GM21381 (cell line): ENCODE measurements around the gene PACSIN3.
A peak's percentile ranks its signal among the peaks of the same experiment; 100 is the strongest.

Experiments used
- ATAC-seq: cut with Tn5 transposase; IDR thresholded peaks from one replicate; pipeline ENCODE4 v1.9.1; 2021; ENCODE audit warnings: mild to moderate bottlenecking, moderate library complexity; ENCODE audit not compliant: unreplicated experiment

The PACSIN3 gene

DNA sequence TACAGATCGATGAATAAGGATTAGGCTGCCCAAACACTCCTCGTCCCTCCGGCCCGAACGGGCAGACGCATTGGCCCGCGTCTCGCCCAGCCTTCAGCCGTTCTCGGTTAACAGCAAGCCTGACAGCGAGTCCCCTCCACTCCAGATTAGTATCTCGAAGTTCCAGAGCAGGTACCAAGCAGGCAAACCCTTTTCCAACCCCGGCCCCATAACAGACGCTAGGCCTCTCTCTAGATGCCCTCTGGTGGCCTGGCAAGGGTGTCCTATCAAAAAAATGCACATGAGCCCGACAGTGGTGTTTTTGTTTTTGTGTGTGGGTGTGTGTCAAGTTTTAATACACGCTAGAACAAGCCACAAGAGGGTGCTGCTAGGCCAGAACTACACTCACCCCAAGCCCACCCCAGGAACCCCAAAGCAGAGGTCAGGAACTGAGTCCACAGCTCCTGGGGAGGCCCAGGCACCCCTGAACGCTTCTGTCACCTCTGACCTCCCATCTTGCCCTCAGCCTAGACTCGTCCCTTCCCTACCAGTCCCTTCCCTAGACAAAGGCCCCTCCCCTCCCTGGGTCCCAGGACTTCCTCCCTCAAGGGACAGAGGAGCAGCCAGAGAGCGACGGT lies 8.9 kb downstream of the PACSIN3 start:
- ATAC-seq, result peak; percentile 39

DNA sequence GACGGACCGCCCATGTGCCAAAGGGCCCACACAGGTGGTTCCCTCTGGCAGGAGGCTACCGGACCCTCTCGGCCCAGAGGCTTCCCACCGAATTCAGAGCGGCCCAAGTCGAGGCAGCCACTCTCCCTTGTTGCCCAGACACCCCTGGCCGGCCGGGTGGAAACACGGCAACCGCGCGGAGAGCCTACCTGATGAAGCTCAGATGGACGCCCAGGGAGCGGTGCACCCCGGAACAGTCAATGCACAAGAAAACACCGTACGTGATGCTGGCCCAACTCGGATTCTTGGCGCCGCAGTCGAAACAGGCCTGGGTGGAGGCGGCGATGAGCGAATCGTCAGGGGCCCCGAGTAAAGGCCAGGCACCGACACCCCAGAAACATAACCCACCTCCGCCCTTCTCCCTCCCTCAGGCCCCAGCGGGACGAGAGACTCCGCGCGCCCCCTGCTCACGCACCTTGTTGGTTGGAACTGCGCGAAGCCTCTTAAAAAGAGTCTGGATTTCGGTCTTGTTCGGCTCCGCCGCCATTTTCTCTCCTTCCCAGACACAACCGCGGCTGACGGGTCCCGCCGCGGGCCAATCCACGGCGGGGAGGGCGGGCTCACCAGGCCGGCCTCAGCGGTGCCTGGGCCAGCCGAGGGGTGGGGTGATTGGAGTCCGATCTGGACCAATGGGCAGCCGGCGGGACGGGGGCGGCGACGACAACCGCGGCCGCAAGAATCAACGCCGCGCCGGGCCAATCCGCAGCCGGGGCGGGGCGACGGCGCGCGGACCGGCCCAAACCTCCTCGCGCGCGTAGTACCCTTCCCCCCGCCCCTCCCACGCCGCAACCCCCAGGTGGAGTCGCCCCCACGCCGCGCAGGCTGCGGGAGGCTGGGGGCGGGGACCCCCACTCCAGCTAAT lies 9.7 kb downstream of the PACSIN3 start, which contains the start of gene ARFGAP2:
Gene ARFGAP2, minus strand, starts transcription at position 552 of the 901 bp plus-strand sequence. Its CDS starts 26 bp downstream, at position 526.
- peak; percentile 90 for ATAC-seq

DNA sequence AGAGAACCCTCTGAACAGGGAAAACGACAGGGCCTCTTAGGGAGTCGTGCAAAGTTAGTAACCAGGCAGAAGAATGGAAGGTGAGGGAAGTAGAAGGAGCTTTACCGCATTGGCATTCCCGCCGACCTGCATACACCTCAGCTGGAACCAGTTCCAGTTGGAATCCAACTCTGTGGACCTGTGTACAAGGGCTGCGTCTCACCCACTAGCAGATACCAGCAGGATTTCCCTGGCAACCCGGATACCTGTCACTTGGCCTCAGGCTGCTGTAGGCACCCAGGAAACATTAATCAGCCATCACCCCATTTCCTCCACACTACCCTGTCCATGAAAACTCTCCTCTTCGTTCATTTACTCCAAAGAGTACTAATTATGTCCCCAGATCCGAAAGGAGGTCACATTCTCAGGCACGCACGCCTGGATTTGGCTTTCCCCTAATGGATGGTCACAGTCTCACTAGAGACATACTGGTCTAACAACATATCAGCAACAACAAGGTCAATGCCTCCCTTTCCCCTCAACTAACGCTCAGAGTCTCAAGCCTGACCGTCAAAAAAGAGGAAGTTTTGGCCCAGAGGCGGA lies 10.4 kb downstream of the PACSIN3 start:
- no peak for ATAC-seq

DNA sequence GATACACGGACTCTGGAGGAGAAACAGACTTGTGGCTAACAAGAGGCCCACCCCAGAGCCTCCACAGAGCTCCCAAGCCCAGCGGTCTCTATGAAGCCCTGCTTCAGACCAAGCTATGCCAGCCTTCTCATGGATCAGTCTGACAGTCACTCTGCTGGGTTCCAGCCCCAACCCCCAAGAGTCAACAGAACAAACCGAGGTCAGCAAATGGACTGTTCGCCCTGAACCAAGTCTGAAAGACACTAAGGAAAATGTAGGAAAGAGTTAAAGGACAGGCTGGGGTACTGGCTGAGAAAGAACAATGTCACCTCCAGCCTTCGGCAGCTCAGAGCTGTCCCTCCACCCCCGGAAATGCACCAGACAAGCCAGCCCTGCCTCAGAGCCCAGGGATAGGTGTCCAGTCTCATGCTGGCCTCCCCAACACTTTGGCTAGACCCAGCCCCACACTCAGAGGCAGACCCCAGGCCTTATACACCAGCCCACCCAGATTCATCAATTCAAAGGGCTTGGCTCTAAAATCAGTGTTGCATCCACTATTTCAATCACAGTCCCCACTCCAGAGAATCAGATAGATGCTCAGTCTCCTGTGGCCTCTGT lies 13.4 kb downstream of the PACSIN3 start:
- ATAC-seq, result no peak

DNA sequence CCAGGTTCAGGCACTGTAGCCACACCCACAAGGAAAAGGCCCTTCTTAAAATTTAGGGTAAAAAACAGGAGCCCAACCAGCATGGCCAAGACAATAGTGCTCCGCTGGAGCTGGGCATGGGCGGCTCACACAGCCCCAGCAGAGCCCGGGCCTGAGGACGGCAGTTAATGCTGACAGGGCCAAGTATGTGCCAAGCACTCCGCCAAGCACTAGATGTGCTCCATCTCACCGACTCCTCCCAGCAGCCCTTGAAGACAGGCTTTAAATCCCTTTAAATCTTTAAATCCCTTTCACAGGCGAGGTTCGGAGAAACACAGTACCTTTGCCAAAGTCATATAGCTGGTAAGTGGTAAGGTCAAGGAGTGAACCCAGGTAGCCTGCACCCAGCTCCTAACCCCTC lies 14.4 kb downstream of the PACSIN3 start:
- ATAC-seq, result no peak

DNA sequence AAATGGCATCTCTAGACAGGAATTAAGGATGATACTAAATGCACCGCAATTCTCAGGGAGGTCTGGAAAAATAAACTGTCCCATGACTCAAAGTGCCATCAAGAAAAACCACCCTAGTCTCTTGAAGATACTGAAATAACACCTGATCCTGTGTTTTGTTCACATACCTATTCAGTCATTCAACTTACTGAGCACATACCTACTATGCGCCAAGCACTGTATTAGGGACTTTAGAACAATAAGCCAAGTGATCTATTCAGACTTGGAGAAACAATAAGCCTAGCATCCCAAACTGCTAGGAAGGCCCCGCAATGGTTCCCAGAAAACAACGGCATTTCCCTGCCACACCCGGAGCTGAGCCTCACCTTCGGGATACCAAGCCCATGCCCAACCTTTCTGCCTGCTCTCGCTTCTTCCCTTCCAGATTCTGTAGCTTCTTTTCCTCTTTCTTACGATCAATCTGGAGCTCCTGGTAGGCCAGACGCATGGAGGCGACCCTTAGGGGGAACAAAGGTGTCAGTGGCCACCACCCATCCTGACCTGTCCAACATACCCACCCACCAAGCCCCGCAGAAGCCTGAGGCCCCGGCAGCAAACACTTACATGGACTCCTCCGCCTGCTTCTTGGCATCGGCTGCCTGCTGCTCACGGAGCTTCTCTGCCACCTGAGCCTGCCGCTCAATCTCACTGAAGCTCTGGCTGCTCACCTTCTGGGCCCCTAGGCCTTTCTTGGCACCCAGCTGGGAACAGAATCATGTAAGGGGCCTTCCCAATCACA lies 15.0 kb downstream of the PACSIN3 start:
- ATAC-seq, result no peak

DNA sequence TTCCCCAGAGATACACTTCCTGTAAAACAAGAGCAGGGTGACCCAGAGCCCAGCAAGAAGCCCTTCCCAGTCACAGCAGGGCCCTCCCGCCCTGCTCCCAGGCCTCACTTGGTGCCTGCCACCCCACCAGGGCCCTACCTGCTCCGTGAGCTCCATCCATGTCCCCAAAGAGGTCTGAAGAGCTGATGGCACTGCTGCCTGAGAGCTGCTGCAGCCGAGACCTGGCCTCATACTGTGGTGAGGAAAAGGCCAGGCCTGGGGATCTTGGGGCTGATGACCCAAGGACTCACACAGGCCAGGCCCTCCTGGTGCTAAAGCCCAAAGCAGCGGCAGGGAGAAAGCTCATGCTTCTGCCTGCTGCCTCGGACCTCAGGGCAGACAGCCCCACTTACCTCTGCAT lies 19.9 kb downstream of the PACSIN3 start:
- no peak for ATAC-seq

DNA sequence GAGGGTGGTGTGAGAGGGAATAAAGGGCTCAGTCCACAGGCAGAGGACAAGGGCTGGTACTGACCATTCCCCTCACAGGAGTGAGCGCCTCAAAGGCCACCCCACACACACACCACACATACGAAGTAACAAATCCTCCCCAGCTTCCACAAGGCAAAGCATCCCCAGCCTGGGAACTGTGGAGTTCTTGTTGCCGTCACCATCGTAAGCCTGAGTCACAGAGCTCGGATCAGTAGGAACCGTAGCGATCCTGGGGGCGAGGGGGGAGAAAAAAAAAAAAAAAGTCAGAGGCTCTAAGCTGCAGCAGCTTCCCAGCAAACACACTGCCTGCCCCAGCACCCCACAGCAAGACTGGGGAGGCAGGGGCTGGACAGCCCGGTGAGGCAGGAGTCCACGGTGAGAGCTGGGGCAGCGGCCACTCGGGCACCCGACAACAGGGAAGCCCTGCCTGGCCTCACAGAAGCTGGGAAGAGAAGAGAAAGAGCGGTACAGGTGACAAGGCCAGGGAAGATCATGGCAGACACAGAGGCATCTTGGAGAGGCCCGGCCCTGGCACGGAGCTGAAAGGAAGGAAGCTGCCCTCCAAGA lies 20.9 kb downstream of the PACSIN3 start:
- ATAC-seq, result no peak

DNA sequence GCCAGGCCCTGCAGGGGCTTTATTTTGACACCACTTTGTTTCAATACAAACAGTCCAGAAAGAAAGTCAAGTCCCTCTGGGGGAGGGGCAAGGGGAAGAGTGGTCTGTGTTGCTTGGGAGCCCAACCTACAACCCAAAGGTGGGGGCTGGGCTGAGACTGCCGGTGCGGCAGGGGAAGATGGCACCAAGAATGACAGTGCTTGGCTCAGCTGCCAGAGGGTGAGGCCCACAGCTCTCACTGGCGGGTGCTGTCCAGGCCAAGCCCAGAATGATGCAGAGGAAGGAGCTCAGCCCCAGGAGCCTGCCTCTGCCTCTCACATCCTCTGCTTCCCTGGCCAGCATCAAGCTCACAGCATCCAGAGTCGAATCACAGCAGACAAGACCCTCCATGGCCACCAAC lies 21.9 kb downstream of the PACSIN3 start:
- ATAC-seq, result no peak

DNA sequence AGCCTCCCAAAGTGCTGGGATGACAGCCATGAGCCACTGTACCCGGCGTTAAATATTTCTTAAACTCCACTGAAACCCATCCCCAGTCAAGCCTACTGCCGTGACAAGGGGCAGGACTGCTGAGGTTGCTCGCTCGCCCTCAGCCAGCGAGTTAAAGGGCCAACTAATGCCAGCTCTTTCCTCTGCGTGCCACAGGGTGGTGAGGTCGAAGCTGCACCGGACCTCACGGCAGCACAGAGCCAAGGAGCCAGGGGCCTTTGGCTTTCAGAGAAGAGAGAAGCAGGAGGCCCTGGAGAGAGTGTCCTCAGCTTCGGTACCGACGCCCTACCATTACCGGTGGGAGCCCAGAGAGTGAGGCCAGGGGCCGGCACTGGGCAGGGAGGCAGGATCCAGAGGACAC lies 22.3 kb downstream of the PACSIN3 start:
- no peak for ATAC-seq

DNA sequence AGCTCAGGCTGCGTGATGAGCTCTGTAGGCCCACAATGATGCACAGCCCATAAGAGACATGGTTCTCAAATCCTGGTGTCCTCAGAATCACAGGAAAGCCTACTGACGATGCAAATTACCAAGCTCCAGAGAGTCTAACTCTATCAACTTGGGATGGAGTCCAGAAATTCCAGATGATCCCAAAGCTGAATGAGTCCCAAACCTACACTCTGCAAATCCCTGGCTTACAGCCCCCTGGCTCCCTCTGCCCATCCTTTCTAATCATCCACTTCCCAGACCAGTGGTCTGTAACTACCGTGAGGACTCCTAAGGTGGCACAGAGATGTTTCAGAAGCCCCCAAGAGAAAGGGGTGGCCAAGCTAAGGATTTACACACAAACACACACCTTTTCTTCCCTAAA lies 23.0 kb downstream of the PACSIN3 start:
- no peak for ATAC-seq

DNA sequence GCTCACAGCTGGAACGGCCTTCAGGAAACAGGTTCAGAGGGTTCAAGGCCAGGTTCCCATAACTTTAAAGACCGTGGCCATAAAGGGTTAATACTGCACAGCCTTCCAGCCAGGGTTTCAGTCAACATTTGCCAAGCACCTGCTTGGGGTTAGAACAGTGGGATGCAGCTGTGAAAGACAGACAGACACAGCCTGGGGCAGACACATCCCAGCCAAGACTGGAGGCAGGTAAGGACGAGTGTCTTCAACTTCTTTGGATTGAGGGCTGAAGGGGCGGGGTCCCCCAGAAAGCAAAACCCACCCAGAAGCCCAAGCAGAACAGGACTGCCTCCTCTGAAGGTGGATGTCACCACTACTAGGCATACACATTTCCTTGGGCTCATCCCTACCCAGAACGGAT lies 23.8 kb downstream of the PACSIN3 start:
- no peak for ATAC-seq

DNA sequence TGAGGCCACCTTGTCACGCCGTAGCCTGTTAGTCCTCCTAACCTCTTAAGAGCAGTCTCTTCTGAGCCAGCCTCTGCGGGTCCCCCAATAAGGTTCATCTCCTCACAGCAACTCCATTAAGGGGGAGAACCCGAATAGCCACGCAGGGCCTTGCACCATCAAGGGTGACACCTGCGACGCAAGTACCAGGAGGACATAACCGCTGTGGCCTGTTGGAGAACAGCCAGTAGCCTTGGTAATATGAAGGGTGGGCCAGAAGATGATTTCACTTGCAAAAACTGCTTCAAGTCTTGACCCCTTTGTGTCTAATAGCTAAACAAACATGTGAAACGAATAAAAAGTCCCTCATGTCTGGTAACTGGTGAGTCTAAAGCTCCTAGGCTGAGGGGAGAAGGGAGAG lies 24.3 kb downstream of the PACSIN3 start:
- ATAC-seq, result no peak

DNA sequence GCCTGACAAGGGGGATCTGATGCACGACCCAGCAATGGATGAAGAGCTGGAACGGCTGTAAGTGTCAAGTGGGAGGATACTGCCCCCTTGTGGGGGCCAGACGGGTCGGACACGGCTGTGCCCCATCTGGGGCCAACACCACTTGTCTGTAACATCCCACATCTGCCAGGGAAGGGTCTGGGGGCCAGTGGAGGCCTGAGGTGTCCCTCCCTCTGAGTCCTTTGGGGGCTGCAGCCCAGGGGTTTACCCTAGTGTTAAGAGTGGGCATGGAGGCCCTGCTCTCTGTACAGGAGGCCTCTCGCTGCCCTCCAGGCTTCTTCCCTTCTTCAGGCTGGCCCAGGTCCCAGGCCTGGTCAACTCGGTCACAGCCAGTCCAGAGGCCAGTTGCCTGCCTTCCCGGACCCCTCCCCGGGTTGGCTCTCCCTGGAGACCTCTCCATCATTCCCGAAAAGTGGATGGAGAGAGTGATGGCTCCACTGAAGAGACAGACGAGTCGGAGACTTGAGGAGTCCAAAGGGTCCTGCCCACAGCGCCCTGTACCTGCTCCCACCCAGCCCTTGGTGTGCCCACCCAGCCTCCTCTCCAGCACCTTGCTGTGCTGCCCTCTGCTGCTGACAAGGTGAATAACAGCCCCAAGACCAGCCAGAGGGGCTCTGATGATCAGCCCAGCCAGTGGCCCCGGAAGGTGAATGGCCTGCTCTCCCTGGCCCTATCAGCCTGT lies 24.9 kb downstream of the PACSIN3 start:
- peak; percentile 56 for ATAC-seq

DNA sequence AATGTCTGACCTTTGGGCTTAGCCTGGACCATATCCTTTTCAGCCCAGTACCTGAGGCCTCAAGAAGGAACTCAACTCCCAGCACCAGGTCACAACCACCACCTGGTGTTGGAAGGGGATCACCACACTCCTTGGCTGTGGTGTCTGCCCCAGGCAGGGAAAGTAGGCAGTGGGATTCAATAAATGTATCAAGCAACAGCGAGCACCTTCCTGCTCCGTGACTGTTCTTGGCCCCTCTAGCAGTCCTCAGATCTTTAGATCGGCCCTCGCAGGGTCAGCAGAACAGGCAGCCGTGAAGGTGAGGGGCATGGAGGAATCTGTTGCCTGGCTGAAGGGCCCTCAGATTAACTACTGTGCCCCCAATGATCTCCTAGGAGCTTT lies 25.5 kb downstream of the PACSIN3 start:
- ATAC-seq, result no peak

DNA sequence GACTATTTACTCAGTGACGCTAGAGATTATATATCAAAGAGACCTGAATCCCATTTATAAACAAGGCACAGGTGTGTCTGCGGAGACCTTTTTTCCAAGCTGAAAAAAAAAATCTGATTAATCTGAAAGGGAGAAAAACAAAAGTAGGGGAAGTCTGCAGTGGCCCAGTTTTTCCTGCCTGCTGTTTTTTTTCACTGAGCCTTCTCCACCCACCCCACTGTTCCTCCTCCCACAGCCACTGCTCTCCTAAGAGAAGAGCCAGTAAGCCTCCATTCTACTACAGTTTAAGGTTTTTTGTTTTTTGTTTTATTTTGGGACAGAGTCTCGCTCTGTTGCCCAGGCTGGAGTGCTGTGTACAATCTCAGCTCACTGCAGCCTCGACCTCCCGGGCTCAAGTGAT lies 28.0 kb downstream of the PACSIN3 start:
- no peak for ATAC-seq

DNA sequence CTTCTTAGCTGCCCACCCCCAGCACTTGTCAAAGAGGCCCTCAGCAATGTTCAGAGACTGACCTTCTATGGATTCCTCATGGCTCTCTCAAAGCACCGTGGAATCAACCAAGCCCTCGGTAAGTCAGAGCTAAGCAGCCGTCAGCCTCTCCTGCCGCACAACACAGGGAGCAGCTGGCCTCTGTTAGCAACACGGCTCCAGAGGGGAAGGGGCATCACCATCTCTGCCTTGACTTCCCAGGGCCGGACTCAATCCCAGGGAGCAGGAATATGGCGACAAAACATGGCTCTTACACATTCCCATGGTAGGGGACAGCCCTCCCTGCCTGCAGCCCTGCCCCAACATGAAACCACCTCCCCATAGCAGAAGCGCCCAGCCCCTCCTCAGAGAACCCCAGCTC lies 28.4 kb downstream of the PACSIN3 start:
- ATAC-seq, result no peak

DNA sequence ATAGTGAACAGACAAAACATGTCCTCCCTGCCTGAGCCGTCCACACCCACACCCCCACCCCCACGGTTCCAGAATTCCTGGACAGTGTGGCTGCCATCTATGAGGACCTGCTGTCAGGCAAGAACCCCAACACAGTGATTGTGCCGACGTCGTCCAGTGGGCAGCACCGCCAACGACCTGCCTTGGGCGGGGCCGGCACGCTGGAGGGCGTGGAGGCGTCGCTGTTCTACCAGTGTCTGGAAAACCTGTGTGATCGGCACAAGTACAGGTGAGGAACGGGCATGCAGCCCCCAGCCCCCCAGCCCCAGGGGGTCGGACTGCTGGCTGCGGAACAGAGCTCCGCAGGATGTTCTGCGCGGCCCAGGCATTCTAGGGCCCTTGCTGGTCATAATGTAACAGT lies 29.3 kb downstream of the PACSIN3 start:
- no peak for ATAC-seq

DNA sequence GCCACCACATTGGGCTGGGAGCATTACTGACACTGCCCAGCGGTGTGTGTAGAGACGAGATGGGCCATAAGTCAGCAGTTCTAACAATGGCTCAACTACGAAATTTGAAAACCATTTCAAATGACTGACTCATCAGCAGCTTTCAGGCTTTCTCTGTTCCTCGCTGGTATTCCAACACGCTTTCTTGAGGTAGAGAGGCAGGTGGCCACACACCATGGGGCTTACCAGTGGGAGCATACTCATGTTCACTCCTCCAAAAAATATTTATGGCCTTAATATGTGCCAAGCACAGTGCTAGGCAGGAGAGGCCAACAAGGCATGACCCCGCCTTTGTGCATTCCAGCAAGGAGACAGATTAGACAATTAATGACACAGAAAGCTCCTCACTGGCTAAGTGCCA lies 29.9 kb downstream of the PACSIN3 start:
- no peak for ATAC-seq

DNA sequence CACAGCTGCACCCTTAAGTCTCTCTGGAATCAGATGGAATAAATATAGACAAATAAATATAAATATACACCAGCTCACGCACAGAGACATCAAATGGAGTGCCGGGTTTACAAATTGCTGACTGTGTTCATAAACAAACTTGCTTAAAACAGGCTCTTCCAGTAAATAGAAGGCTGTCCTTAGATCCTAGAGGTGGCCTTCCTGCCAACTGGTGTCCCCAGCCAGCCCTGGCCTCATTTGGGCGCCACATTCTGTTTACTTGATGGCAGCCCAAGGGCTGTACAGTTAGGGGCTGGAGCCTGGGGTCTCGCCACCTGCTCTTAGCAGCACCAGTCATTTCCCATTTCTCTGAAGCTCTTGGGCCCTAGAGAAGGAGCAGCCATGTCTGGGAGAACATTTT lies 30.4 kb downstream of the PACSIN3 start:
- ATAC-seq, result no peak
